ENCODE data around the gene CNN3. TPM values are rescaled to one million over a fixed set of nuclear protein-coding genes. Genes with fewer than 3 reads are reported as not detected.
"Not testable (repeated sequence)": the region's sequence is repeated elsewhere in the genome, so short reads cannot be mapped to it uniquely, and the experiment has no call there.

CNN3 gene
- total RNA-seq, 1 donor: 316 TPM

DNA sequence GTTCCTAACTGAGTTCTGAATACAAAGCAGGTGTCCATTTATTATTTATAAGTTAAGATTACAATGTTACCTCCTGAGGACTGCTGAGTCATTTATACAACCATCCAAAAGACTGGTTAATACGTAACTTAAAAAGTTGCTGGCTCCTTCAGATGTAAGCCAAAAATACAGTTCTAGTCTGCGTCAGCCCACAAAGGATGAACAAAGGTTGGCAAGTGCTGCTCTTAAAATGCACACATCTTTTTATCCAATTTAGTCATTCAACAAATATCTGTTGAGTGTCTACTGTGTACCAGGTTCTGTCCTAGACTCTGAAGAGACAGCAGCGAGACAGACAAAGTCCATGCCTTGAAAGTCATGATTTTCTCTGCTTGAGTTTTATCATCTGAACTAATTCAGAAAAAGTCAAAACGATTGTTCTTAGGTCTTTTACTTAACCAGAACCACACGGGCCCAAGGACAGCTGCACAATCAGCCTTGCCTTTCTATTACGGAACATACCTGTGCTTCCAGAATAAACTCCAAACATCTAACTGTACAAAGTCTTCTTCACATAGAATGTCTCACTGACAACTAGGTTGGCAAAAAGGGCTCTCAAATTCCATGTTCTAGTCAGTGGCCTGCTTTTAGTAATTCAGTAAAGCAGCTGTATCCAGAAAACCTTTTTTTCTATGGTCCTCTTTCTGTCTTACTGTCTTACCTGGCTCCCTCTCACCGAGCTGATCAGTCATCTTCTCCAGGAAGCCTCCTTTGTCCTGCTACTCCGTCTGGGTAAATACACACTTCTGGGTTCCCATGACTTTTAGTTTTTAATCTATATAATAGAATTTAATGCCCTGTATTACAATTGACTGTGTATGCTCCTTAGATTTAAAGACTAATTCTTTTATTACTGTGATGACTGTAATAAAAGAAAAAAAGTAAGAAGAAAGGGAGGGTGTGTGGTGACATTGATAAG lies 15.5 kb upstream of the CNN3 start:
- TF ChIP-seq, protein P1, sequence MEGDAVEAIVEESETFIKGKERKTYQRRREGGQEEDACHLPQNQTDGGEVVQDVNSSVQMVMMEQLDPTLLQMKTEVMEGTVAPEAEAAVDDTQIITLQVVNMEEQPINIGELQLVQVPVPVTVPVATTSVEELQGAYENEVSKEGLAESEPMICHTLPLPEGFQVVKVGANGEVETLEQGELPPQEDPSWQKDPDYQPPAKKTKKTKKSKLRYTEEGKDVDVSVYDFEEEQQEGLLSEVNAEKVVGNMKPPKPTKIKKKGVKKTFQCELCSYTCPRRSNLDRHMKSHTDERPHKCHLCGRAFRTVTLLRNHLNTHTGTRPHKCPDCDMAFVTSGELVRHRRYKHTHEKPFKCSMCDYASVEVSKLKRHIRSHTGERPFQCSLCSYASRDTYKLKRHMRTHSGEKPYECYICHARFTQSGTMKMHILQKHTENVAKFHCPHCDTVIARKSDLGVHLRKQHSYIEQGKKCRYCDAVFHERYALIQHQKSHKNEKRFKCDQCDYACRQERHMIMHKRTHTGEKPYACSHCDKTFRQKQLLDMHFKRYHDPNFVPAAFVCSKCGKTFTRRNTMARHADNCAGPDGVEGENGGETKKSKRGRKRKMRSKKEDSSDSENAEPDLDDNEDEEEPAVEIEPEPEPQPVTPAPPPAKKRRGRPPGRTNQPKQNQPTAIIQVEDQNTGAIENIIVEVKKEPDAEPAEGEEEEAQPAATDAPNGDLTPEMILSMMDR (IDR thresholded peaks at IDR 0.05; ENCODE audit: extremely low read depth, low read depth, low read length): no peak
- no peaks in the 10 kb centered on the region for H3K79me2 ChIP-seq (ENCODE audit: insufficient read depth, low read length)
- H4K20me1 ChIP-seq (ENCODE audit: insufficient read depth, low read length): no peaks in the 10 kb centered on the region
- no peak overlapping the region for H3K4me2 ChIP-seq (ENCODE audit: insufficient read depth, low read length)
- no peaks in the 10 kb centered on the region for H3K9me3 ChIP-seq (ENCODE audit: low read depth, low read length)
- H3K36me3 ChIP-seq (ENCODE audit: insufficient read depth, low read length): no peaks in the 10 kb centered on the region
- DNase-seq (ENCODE audit: insufficient read length, low spot score, missing footprints): no peak
- H3K27me3 ChIP-seq (ENCODE audit: insufficient read depth, low read length): no peaks in the 10 kb centered on the region
- H2AFZ ChIP-seq (ENCODE audit: low read length): no peak overlapping the region
- no peak overlapping the region for H3K4me3 ChIP-seq (ENCODE audit: insufficient read depth, low read length)
- peaks cover 19% of the 10 kb centered on the region for H3K4me1 ChIP-seq (ENCODE audit: insufficient read depth, low read length)
- no peak overlapping the region for H3K27ac ChIP-seq (ENCODE audit: low read depth, low read length)

DNA sequence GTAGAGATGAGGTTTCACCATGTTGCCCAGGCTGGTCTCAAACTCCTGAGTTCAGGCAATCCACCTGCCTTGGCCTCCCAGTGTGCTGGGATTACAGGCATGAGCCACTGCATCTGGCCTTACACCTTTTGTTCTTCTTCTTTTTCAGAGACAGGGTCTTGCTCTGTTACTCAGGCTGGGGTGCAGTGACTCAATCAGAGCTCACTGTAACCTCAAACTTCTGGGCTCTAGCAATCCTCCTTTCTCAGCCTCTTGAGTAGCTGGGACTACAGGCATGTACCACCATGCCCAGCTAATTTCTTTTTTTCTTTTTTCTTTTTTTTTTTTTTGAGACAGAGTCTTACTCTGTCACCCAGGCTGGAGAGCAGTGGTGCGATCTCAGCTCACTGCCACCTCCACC lies 14.6 kb upstream of the CNN3 start:
- H3K79me2 ChIP-seq (ENCODE audit: insufficient read depth, low read length); H3K4me2 ChIP-seq (ENCODE audit: insufficient read depth, low read length); H3K4me3 ChIP-seq (ENCODE audit: insufficient read depth, low read length); H3K27ac ChIP-seq (ENCODE audit: low read depth, low read length); H4K20me1 ChIP-seq (ENCODE audit: insufficient read depth, low read length); DNase-seq (ENCODE audit: insufficient read length, low spot score, missing footprints); H3K36me3 ChIP-seq (ENCODE audit: insufficient read depth, low read length); H3K9me3 ChIP-seq (ENCODE audit: low read depth, low read length); H2AFZ ChIP-seq (ENCODE audit: low read length); H3K27me3 ChIP-seq (ENCODE audit: insufficient read depth, low read length): not testable (repeated sequence)
- peaks cover 20% of the 10 kb centered on the region for H3K4me1 ChIP-seq (ENCODE audit: insufficient read depth, low read length)

DNA sequence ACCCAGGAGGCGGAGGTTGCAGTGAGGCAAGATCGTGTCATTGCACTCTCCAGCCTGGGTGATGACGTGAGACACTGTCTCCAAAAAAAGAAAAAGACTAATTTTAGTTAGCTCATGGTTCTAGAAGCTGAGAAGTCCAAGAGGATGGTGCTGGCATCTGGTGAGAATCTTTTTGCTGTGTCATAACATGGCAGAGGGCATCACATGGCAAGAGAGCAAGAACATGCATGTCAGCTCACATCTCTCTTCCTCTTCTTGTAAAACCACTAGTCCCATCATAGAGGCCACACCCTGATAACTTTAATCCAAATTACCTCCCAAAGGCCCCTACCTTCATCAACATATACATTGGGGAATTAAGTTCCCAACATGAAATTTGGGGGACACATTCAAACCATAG lies 13.8 kb upstream of the CNN3 start:
- H3K9me3 ChIP-seq (ENCODE audit: low read depth, low read length): no peaks in the 10 kb centered on the region
- peaks cover 24% of the 10 kb centered on the region for H3K4me1 ChIP-seq (ENCODE audit: insufficient read depth, low read length)
- no peak overlapping the region for H2AFZ ChIP-seq (ENCODE audit: low read length)
- no peaks in the 10 kb centered on the region for H3K79me2 ChIP-seq (ENCODE audit: insufficient read depth, low read length)
- H3K4me3 ChIP-seq (ENCODE audit: insufficient read depth, low read length): no peak overlapping the region
- no peaks in the 10 kb centered on the region for H3K36me3 ChIP-seq (ENCODE audit: insufficient read depth, low read length)
- H3K4me2 ChIP-seq (ENCODE audit: insufficient read depth, low read length): no peak overlapping the region
- TF ChIP-seq, protein P1 (IDR thresholded peaks at IDR 0.05; ENCODE audit: extremely low read depth, low read depth, low read length): no peak
- no peak overlapping the region for H3K27ac ChIP-seq (ENCODE audit: low read depth, low read length)
- H3K27me3 ChIP-seq (ENCODE audit: insufficient read depth, low read length): no peaks in the 10 kb centered on the region
- no peak for DNase-seq (ENCODE audit: insufficient read length, low spot score, missing footprints)
- no peaks in the 10 kb centered on the region for H4K20me1 ChIP-seq (ENCODE audit: insufficient read depth, low read length)

DNA sequence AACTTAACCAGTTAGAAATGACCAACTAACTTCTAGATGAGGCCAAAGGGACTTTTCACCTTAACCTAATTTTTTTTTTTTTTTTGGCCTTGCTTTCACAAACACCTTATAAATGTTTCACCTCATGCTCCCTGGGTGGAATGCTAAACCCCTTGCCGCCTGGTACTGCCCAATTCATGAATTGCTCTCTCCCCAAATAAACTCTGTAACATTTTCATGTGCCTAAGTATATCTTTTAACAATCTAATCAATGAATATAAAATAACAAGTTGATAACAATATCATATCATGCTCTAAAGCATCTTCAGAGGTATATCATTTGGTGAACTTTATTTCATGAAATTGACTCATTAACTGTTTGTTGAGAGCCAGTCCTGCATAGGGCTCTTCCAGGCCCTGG lies 10.9 kb upstream of the CNN3 start:
- H3K36me3 ChIP-seq (ENCODE audit: insufficient read depth, low read length): no peaks in the 10 kb centered on the region
- no peaks in the 10 kb centered on the region for H4K20me1 ChIP-seq (ENCODE audit: insufficient read depth, low read length)
- peaks cover 34% of the 10 kb centered on the region for H3K4me1 ChIP-seq (ENCODE audit: insufficient read depth, low read length)
- H3K9me3 ChIP-seq (ENCODE audit: low read depth, low read length): no peaks in the 10 kb centered on the region
- H3K4me3 ChIP-seq (ENCODE audit: insufficient read depth, low read length): no peak overlapping the region
- no peaks in the 10 kb centered on the region for H3K27me3 ChIP-seq (ENCODE audit: insufficient read depth, low read length)
- no peak for DNase-seq (ENCODE audit: insufficient read length, low spot score, missing footprints)
- no peak overlapping the region for H3K27ac ChIP-seq (ENCODE audit: low read depth, low read length)
- H2AFZ ChIP-seq (ENCODE audit: low read length): no peak overlapping the region
- no peaks in the 10 kb centered on the region for H3K79me2 ChIP-seq (ENCODE audit: insufficient read depth, low read length)
- H3K4me2 ChIP-seq (ENCODE audit: insufficient read depth, low read length): no peak overlapping the region
- TF ChIP-seq, protein P1 (IDR thresholded peaks at IDR 0.05; ENCODE audit: extremely low read depth, low read depth, low read length): no peak

All from osteoblast (primary cell).